Endothelial cell of umbilical vein (primary cell): ENCODE data around the gene LAIR1.

Source experiments
- CTCF ChIP-seq, 2 donors: IDR thresholded peaks; 1 replicate in 1 of 2; 2 replicates in 1 of 2; pipeline ENCODE4 v1.5.1; 2011; ENCODE audit warnings: low read length in 2 of 2, mild to moderate bottlenecking in 2 of 2, moderate library complexity in 2 of 2, control low read depth in 1 of 2, inconsistent platforms in 1 of 2, low read depth in 1 of 2; ENCODE audit not compliant: insufficient read depth in 1 of 2; ENCODE audit errors: extremely low read depth in 1 of 2
- EZH2 ChIP-seq: IDR thresholded peaks from 2 replicates; pipeline ENCODE4 v1.6.1; 2012; ENCODE audit warnings: borderline replicate concordance, low read depth, mild to moderate bottlenecking, moderate library complexity, low read length, inconsistent platforms; ENCODE audit not compliant: severe bottlenecking
- POLR2AphosphoS5 ChIP-seq: IDR thresholded peaks from 2 replicates; pipeline ENCODE4 v1.6.1; 2012; ENCODE audit warnings: low read depth, mild to moderate bottlenecking, control low read depth, low read length, moderate library complexity; ENCODE audit not compliant: insufficient read depth

- no peak for TF ChIP-seq POLR2AphosphoS5
- no peak for TF ChIP-seq CTCF (IDR thresholded peaks at IDR 0.05; ENCODE audit: extremely low read depth in 1 of 2, insufficient read depth in 1 of 2, low read depth in 1 of 2, low read length in 2 of 2)
- no peak for TF ChIP-seq EZH2
Measured at GRCh38 chr19:54309811-54310210, 54.9 kb downstream of the LAIR1 start.
